HL-60 (cell line): Measurements from ENCODE around the gene P2RX6.
A peak's percentile ranks its signal among the peaks of the same experiment; 100 is the strongest.

ENCODE experiments used
- DNase-seq, 2 experiments: peaks; one replicate each; pipeline ENCODE4 v3.0.0-alpha.2; 2010 to 2020; ENCODE audit warnings: low read depth in 1 of 2, low spot score in 1 of 2
- H3K27ac ChIP-seq: fragments of 250-450 bp; sonication (Bioruptor Pico); replicated peaks from 2 replicates; pipeline ENCODE4 v1.5.1; 2020; ENCODE audit warnings: mild to moderate bottlenecking, moderate library complexity
- H3K27me3 ChIP-seq: fragments of 250-450 bp; sonication (Bioruptor Pico); 2 replicates; pipeline ENCODE4 v1.5.1; 2021; ENCODE audit warnings: mild to moderate bottlenecking, moderate library complexity; ENCODE audit not compliant: insufficient read depth, poor library complexity, severe bottlenecking
- H3K4me3 ChIP-seq: replicated peaks from 2 replicates; pipeline ENCODE4 v1.5.1; 2011; ENCODE audit warnings: mild to moderate bottlenecking, control low read depth, low read length; ENCODE audit not compliant: insufficient read depth
- CTCF ChIP-seq: IDR thresholded peaks from one replicate; pipeline ENCODE4 v1.5.1; 2011; ENCODE audit warnings: low read length, control low read depth, inconsistent platforms; ENCODE audit not compliant: insufficient read depth
- GABPA ChIP-seq: IDR thresholded peaks from 2 replicates; pipeline ENCODE4 v1.6.1; 2012; ENCODE audit warnings: low read depth
- POLR2AphosphoS5 ChIP-seq: IDR thresholded peaks from 2 replicates; pipeline ENCODE4 v1.6.1; 2012; ENCODE audit warnings: low read depth
- REST ChIP-seq: IDR thresholded peaks from 2 replicates; pipeline ENCODE4 v1.6.1; 2012; ENCODE audit warnings: low read depth; ENCODE audit not compliant: insufficient replicate concordance
- SPI1 ChIP-seq: IDR thresholded peaks from 2 replicates; pipeline ENCODE4 v1.6.1; 2012; ENCODE audit warnings: low read depth, mild to moderate bottlenecking, borderline replicate concordance

P2RX6 gene

GRCh38 chr22:21016644-21017420 lies 1.9 kb downstream of the P2RX6 start:
- H3K4me3 ChIP-seq, result no peak overlapping the region
- TF ChIP-seq POLR2AphosphoS5 (no peak), REST (no peak), SPI1 (no peak), CTCF (no peak), GABPA (no peak)
- DNase-seq, result no peak
- H3K27me3 ChIP-seq, result peaks cover 24% of the 10 kb centered on the region
- H3K27ac ChIP-seq, result no peak overlapping the region

- TF ChIP-seq REST, result no peak
- no peak for TF ChIP-seq CTCF
- TF ChIP-seq GABPA, result no peak
- no peak for TF ChIP-seq SPI1
- TF ChIP-seq POLR2AphosphoS5, result no peak
- no peak overlapping the region for H3K27ac ChIP-seq
- H3K27me3 ChIP-seq, result peaks cover 23% of the 10 kb centered on the region
- H3K4me3 ChIP-seq, result no peak overlapping the region
- no peak for DNase-seq
Measured at GRCh38 chr22:21018314-21018713, 3.3 kb downstream of the P2RX6 start.

GRCh38 chr22:21020802-21021429 lies 6.0 kb downstream of the P2RX6 start:
- H3K27ac ChIP-seq, result no peak overlapping the region
- H3K4me3 ChIP-seq, result no peak overlapping the region
- H3K27me3 ChIP-seq, result peaks cover 2% of the 10 kb centered on the region
- DNase-seq, result peak in 1 of 2 experiments; percentile 16
- TF ChIP-seq SPI1 (no peak), CTCF (peak; percentile 31)

- no peak for TF ChIP-seq POLR2AphosphoS5
- no peak for TF ChIP-seq REST
- TF ChIP-seq GABPA, result no peak
- TF ChIP-seq CTCF, result no peak
- TF ChIP-seq SPI1, result no peak
- H3K27ac ChIP-seq, result no peak overlapping the region
- no peak for DNase-seq
- H3K27me3 ChIP-seq, result peaks cover 2% of the 10 kb centered on the region
- H3K4me3 ChIP-seq, result no peak overlapping the region
Measured at GRCh38 chr22:21022507-21022906, 7.5 kb downstream of the P2RX6 start.
